ENCODE data around the gene ZACN.

Gene ZACN

GRCh38 chr17:76104140-76104895 lies 25.3 kb downstream of the ZACN start:
- no peak for DNase-seq

- DNase-seq: no peak
Measured at GRCh38 chr17:76104896-76105231, 25.9 kb downstream of the ZACN start.

GRCh38 chr17:76106703-76107102 lies 27.7 kb downstream of the ZACN start:
- no peak for DNase-seq

GRCh38 chr17:76107509-76107908 lies 28.5 kb downstream of the ZACN start:
- peak; percentile 24 for DNase-seq

- DNase-seq: no peak
Measured at GRCh38 chr17:76111956-76112355, 33.0 kb downstream of the ZACN start.

GRCh38 chr17:76115138-76115754 lies 36.3 kb downstream of the ZACN start:
- no peak for DNase-seq

GRCh38 chr17:76119409-76120371 lies 40.7 kb downstream of the ZACN start:
- no peak for DNase-seq

- DNase-seq: no peak
Measured at GRCh38 chr17:76120658-76121008, 41.7 kb downstream of the ZACN start.

- DNase-seq: no peak
Measured at GRCh38 chr17:76121932-76122430, 43.0 kb downstream of the ZACN start.

- no peak for DNase-seq
Measured at GRCh38 chr17:76122431-76123190, 43.6 kb downstream of the ZACN start.

GRCh38 chr17:76123191-76123499 lies 44.2 kb downstream of the ZACN start:
- no peak for DNase-seq

- DNase-seq: no peak
Measured at GRCh38 chr17:76123749-76124581, 45.0 kb downstream of the ZACN start.

- no peak for DNase-seq
Measured at GRCh38 chr17:76124582-76125390, 45.8 kb downstream of the ZACN start.

- DNase-seq: no peak
Measured at GRCh38 chr17:76125391-76125675, 46.4 kb downstream of the ZACN start.

- DNase-seq: no peak
Measured at GRCh38 chr17:76125922-76126321, 46.9 kb downstream of the ZACN start.

GRCh38 chr17:76130473-76130872 lies 51.5 kb downstream of the ZACN start:
- no peak for DNase-seq

GRCh38 chr17:76131051-76131691 lies 52.2 kb downstream of the ZACN start:
- no peak for DNase-seq

- no peak for DNase-seq
Measured at GRCh38 chr17:76131692-76132573, 53.0 kb downstream of the ZACN start.

All from COR-L47 (cell line).